GM21576 (cell line): ENCODE data around the gene AKT1S1.
A peak's percentile ranks its signal among the peaks of the same experiment; 100 is the strongest.
"Not testable (repeated sequence)": the region's sequence is repeated elsewhere in the genome, so short reads cannot be mapped to it uniquely, and the experiment has no call there.

Experiments
- ATAC-seq: cut with Tn5 transposase; IDR thresholded peaks from one replicate; pipeline ENCODE4 v1.9.1; 2021; ENCODE audit warnings: mild to moderate bottlenecking, moderate library complexity; ENCODE audit not compliant: unreplicated experiment

AKT1S1 gene

DNA sequence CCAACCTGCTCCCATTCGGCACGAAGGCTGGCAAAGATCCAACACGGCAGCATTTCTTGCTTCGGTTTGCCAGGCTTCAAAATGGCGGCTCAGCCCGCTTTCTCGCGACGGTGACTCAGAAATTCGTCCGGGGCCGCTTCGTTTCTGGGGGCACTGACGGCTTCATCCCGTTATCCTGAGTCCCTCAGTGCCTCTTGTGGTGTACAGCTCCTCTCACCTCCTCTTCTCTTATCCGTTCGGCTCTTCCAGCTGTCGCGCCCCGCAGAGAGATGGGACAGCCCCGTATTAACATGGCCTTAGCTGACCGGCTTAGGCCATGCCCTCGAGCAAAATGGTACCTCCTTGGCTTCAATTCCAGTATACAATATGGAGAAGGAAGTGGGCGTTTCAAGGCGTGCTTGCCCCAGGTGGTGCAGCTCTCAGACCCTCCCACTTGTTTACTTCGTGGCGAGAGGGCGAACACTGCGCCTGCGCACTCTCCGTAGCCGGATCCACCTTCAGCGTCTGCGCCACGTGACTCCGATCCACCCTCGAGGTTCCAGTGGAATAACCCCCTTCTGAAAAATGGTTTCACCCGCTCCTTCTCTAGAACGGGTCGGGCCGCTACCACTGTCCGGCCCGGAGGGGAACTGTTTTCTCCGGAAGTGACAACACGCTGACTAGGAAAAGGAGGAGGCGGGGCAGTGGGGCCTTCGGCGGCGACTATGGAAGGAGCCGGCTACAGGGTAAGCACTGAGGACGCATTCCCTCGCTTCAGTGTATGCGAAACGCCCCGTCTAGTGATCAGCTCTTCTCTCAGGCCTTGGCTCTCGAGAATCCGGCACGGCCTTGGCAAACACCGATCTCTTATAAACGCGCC lies at the start of gene AKT1S1, which contains the start of gene TBC1D17:
Gene AKT1S1 (minus strand): TSS at position 336 of the 859 bp plus-strand sequence. CDS start 4,060 bp downstream, outside the sequence.
Gene TBC1D17 (plus strand): TSS at position 683 of the 859 bp plus-strand sequence. CDS start 22 bp downstream, at position 705.
- ATAC-seq, result peak; percentile 61

DNA sequence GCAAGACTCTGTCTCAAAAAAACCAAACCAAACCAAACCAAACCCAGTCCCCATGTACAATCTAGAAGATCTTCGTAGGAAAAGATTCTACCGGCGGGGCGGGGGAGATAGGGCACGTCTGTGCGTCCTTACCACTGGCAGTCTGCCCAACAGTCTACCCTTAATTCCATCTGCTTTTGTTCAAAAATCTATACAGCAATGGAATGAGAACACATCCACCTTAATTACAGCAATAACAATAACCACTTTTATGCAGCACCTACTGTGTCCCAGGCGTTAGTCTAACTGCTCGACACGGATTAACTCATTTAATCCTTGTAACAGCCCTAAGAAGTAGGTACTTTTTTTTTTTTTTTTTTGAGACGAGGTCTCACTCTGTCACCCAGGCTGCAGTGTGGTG lies 49.4 kb upstream of the AKT1S1 start:
- ATAC-seq, result no peak

DNA sequence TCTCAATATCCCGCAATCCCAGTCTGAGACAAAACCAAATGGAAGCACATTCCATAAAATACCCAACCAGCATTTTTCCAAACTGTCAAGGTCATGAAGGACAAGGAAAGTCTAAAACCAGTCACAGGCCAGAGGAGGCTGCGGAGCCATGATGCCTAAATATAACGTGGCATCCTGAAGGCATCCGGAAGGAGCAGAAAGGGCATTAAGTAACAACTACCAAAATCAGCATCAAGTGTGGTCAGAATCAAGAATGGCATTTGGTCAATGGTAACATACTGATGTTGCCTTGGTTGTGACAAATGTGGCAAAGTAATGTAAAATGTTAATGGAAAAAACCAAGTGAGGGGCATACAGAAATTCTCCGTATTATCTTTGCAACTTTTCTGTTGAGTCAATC lies 48.3 kb upstream of the AKT1S1 start:
- ATAC-seq, result no peak

- not testable (repeated sequence) for ATAC-seq
Observed at GRCh38 chr19:49924881-49925210, 47.7 kb upstream of the AKT1S1 start.

DNA sequence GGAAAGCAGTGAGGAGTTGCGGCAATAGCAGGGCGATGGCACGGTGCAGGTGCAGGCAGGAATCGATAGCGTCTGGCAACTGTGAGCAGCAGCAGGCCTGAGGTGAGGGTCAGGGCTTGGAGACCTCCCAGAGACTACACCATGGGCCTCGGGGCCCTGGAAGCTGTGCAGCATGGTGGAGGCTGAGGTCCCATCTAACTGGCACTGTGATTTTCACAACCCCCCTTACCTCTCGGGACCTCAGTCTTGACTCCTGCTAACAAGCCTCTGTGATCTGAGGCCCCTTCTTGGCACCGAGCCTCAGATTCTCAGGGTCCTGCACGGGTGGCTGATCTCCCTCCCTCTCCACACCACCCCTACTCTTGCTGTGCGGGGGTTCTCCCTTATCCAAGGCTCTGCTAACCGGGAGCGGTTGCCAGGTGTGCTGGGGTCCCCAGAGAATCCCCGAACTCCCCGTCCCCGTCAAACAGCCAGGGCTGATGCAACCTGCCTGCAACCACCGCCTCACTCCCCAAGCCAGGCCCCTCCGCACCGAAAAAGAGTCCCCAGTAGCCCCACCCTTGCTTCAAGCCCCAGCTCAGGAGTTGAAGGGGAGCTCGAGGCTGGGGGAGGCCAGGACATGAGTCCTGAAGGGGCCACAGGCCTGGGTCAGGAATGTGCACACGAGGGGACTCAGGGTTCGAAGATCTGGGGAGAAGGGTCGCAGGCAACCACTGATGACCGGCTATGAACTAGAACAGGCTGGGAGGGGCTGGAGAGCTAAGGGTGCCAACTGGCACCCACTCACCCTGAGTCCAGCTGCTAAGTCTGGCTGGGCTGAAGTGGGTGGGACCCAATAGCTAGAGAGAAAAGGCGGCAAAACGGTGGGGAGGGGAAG lies 47.1 kb upstream of the AKT1S1 start:
- ATAC-seq, result no peak

DNA sequence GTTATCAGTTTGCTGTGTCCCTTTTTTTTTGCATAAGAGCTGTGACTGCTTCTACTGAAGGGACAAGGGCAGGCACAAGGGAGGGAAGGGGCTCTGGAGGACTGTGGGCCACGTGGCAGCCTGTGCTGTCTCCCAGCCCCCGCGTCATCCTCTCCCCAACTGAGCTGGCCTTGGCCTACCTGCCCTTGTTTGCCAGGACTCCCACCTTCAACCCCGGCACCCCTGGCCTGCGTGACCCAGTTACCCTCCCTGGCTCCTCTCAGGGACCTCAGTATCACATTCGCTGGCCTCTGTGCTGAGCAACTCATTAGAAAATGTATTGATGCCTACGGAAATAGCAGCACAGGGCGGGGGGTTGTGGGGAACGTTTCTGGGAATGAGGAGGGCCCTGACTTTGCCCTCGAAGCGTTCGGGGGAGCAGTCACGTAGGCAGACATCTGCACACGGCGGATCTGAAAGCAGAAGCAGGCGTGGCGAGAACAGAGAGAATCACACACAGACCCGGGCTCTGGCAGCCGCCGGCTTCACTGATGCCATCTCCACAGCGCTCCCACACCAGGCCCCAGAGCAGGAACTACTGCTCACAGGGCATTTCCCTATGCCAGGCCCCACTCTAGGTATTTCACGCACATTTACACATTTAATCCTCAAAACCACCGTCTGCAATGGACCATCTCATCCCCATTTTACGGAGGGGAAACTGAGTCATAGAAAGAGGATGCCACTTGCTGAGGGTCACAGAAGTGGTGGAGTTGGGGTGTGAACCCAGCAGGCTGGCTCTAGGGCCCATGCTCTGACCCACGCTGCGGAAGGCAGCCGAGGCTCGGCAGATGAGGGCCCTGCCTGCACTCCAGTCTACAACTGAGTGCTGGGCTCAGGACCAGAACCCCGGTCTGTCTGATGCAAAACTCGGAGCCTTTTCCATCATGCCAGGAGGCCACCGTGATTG lies 46.2 kb upstream of the AKT1S1 start:
- ATAC-seq, result no peak

- ATAC-seq, result no peak
Observed at GRCh38 chr19:49921871-49922795, 45.0 kb upstream of the AKT1S1 start.

GRCh38 chr19:49920624-49921363 lies 43.6 kb upstream of the AKT1S1 start:
- no peak for ATAC-seq

- no peak for ATAC-seq
Observed at GRCh38 chr19:49918089-49918488, 40.9 kb upstream of the AKT1S1 start.

GRCh38 chr19:49916839-49917733 lies 39.9 kb upstream of the AKT1S1 start:
- ATAC-seq, result no peak

GRCh38 chr19:49915271-49915670 lies 38.1 kb upstream of the AKT1S1 start:
- ATAC-seq, result no peak

GRCh38 chr19:49913720-49914119 lies 36.6 kb upstream of the AKT1S1 start:
- no peak for ATAC-seq

DNA sequence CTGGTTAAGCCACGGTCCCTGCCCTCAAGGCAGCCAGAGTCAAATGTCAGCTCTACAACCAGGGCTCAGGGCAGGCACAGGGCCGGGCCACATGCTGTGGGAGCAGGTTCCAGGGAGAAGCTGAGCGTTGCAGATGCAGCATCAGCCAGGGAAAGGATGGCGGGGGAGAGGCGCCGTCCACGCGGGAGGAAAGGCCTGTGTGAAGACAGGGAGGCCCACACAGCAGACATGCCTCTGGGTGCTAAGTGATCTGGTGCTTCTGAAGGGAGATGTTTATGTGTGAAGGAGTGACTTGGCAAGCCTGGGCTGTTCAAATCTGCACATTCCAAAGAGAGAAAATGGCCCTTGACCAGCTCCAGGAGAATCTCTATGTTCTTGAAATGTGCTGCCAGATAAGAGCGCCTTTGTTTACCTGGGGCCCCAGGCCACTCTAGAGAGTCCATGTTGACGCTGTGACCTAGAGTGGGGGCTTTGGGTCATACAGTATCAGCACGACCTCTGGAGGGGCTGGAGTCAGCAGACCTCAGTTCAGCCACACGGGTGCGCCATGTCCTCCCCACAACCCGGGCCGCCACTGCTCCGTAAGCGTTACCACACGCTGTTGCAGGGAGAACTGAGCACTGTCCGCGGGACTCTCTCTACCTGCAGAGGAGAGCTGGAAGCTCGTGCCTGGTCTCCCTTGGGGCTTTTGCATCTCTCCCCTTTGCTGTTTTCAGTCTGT lies 36.0 kb upstream of the AKT1S1 start:
- no peak for ATAC-seq

DNA sequence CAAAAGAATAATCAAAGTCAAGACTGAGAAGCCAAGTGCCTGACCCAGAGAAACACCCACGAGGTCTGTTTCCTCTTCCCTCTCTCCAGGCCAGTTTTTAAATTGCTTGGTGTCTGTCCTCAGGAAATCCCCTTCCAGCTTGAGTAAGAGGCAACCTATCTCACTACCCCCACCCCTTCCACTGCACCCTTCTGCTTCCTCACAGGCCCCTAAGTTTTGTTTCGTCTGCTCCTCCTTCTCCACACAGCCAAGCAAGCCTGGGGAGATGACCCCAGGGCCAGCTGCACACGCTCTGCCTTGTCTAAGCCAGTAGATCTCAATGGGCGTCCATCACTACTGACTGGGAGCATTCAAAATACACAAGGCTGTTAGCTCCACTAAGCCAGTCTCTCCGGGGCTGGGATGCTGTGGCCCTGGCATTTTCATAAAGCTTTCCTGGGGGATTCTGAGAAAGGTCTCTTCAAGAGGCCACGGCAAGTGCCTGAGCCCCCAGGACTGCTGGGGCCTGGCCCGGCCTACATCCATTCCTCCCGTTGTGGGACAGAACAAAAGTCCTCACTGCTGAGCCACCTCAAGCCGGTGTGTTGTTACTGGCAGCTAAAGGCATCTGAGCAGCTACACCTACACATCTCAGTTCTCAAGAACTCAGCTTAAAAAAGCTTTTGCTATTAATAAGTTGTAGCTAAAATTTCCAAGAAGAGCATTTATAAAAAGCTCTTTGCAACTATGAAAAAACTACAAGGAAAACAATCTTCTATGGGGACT lies 34.4 kb upstream of the AKT1S1 start:
- no peak for ATAC-seq

DNA sequence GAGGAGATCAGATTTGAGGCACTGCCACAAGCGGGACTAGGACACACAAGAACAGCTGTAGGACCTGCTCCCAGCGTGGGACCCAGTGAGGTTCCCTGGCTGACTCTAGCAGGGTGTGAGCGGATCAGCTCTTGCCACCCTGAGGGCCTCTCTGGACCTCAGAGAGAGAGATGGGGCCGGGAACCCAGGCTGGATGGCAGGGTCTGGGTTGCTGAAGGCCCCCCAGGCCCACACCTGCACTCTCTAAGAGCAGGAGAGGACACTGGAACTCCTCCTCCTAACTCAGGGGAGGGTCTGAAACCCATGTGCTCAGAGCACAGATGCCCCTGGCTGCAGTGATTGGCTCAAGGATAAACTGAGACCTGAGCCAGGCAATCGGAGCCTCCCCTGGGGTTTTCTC lies 33.0 kb upstream of the AKT1S1 start:
- no peak for ATAC-seq
